Measurements from ENCODE around the gene CCDC97. TPM values are rescaled to one million over a fixed set of nuclear protein-coding genes. Genes with fewer than 3 reads are reported as not detected.

The CCDC97 gene
- total RNA-seq, 1 donor from 2014 or later, result 47.3 TPM

GRCh38 chr19:41350735-41351338 lies 40.9 kb downstream of the CCDC97 start:
- H3K36me3 Mint-ChIP-seq (ENCODE audit: low read depth), result no peaks in the 10 kb centered on the region
- H3K4me3 Mint-ChIP-seq, result peak overlapping the region; percentile 61
- H3K4me1 Mint-ChIP-seq, result peaks cover 30% of the 10 kb centered on the region
- H3K27me3 Mint-ChIP-seq (ENCODE audit: low read depth), result peaks cover 57% of the 10 kb centered on the region
- DNase-seq (ENCODE audit: low read depth, low spot score), result no peak
- H3K27ac Mint-ChIP-seq (ENCODE audit: unreplicated experiment), result no peak overlapping the region
- TF ChIP-seq CTCF (conservative IDR thresholded peaks at IDR 0.05), result no peak
- no peaks in the 10 kb centered on the region for H3K9me3 Mint-ChIP-seq

GRCh38 chr19:41351339-41352245 lies 41.6 kb downstream of the CCDC97 start:
- Mint-ChIP-seq H3K27ac (ENCODE audit: unreplicated experiment) (no peak overlapping the region), H3K4me3 (peak overlapping the region; percentile 83), H3K9me3 (no peaks in the 10 kb centered on the region), H3K27me3 (ENCODE audit: low read depth) (peaks cover 57% of the 10 kb centered on the region), H3K36me3 (ENCODE audit: low read depth) (no peaks in the 10 kb centered on the region), H3K4me1 (peaks cover 30% of the 10 kb centered on the region)
- TF ChIP-seq CTCF (conservative IDR thresholded peaks at IDR 0.05), result no peak
- DNase-seq (ENCODE audit: low read depth, low spot score), result no peak

GRCh38 chr19:41352279-41352608 lies 42.3 kb downstream of the CCDC97 start:
- no peak overlapping the region for H3K27ac Mint-ChIP-seq (ENCODE audit: unreplicated experiment)

GRCh38 chr19:41352609-41353465 lies 42.9 kb downstream of the CCDC97 start:
- H3K27ac Mint-ChIP-seq (ENCODE audit: unreplicated experiment), result no peak overlapping the region
- peaks cover 3% of the 10 kb centered on the region for H3K36me3 Mint-ChIP-seq (ENCODE audit: low read depth)
- H3K4me1 Mint-ChIP-seq, result peaks cover 30% of the 10 kb centered on the region
- peak overlapping the region; percentile 93 for H3K4me3 Mint-ChIP-seq
- peak; percentile 40 for DNase-seq (ENCODE audit: low read depth, low spot score)
- no peaks in the 10 kb centered on the region for H3K9me3 Mint-ChIP-seq
- H3K27me3 Mint-ChIP-seq (ENCODE audit: low read depth), result peaks cover 57% of the 10 kb centered on the region
- no peak for TF ChIP-seq CTCF (conservative IDR thresholded peaks at IDR 0.05)

More at GRCh38 chr19:41352279-41352608, 42.3 kb downstream of the CCDC97 start:
- peak overlapping the region; percentile 83 for H3K4me3 Mint-ChIP-seq
- H3K9me3 Mint-ChIP-seq, result no peaks in the 10 kb centered on the region
- no peak for DNase-seq (ENCODE audit: low read depth, low spot score)
- H3K4me1 Mint-ChIP-seq, result peaks cover 30% of the 10 kb centered on the region
- no peak for TF ChIP-seq CTCF (conservative IDR thresholded peaks at IDR 0.05)
- peaks cover 3% of the 10 kb centered on the region for H3K36me3 Mint-ChIP-seq (ENCODE audit: low read depth)
- peaks cover 57% of the 10 kb centered on the region for H3K27me3 Mint-ChIP-seq (ENCODE audit: low read depth)

Data from neural crest cell (in vitro differentiated cells).